ENCODE measurements around the gene PIK3R5.
A peak's percentile ranks its signal among the peaks of the same experiment; 100 is the strongest.

PIK3R5 gene

GRCh38 chr17:8953156-8953885 lies 12.2 kb downstream of the PIK3R5 start:
- no peak for DNase-seq (ENCODE audit: low read depth)

GRCh38 chr17:8952191-8952590 lies 13.3 kb downstream of the PIK3R5 start:
- DNase-seq (ENCODE audit: low read depth) = no peak

- no peak for DNase-seq (ENCODE audit: low read depth)
These were observed 14.3 kb downstream of the PIK3R5 start for GRCh38 chr17:8951206-8951605.

GRCh38 chr17:8949061-8949661 lies 16.3 kb downstream of the PIK3R5 start:
- no peak for DNase-seq (ENCODE audit: low read depth)

- no peak for DNase-seq (ENCODE audit: low read depth)
These were observed 17.0 kb downstream of the PIK3R5 start for GRCh38 chr17:8948462-8948861.

GRCh38 chr17:8947201-8947600 lies 18.3 kb downstream of the PIK3R5 start:
- no peak for DNase-seq (ENCODE audit: low read depth)

- DNase-seq (ENCODE audit: low read depth) = no peak
These were observed 19.0 kb downstream of the PIK3R5 start for GRCh38 chr17:8946476-8946875.

GRCh38 chr17:8946071-8946470 lies 19.4 kb downstream of the PIK3R5 start:
- no peak for DNase-seq (ENCODE audit: low read depth)

GRCh38 chr17:8944748-8945147 lies 20.8 kb downstream of the PIK3R5 start:
- no peak for DNase-seq (ENCODE audit: low read depth)

GRCh38 chr17:8944083-8944482 lies 21.4 kb downstream of the PIK3R5 start:
- DNase-seq (ENCODE audit: low read depth) = no peak

GRCh38 chr17:8941980-8942622 lies 23.4 kb downstream of the PIK3R5 start:
- no peak for DNase-seq (ENCODE audit: low read depth)

- DNase-seq (ENCODE audit: low read depth) = peak; percentile 43
These were observed 24.0 kb downstream of the PIK3R5 start for GRCh38 chr17:8941520-8941919.

GRCh38 chr17:8940866-8941471 lies 24.5 kb downstream of the PIK3R5 start:
- no peak for DNase-seq (ENCODE audit: low read depth)

- no peak for DNase-seq (ENCODE audit: low read depth)
These were observed 25.8 kb downstream of the PIK3R5 start for GRCh38 chr17:8939496-8940334.

GRCh38 chr17:8938933-8939332 lies 26.6 kb downstream of the PIK3R5 start:
- no peak for DNase-seq (ENCODE audit: low read depth)

- peak; percentile 15 for DNase-seq (ENCODE audit: low read depth)
These were observed 30.3 kb downstream of the PIK3R5 start for GRCh38 chr17:8935191-8935590.

GRCh38 chr17:8934346-8934745 lies 31.2 kb downstream of the PIK3R5 start:
- DNase-seq (ENCODE audit: low read depth) = no peak

- no peak for DNase-seq (ENCODE audit: low read depth)
These were observed 34.9 kb downstream of the PIK3R5 start for GRCh38 chr17:8930649-8931048.

GRCh38 chr17:8928347-8928746 lies 37.2 kb downstream of the PIK3R5 start:
- no peak for DNase-seq (ENCODE audit: low read depth)

GRCh38 chr17:8927395-8927794 lies 38.1 kb downstream of the PIK3R5 start:
- DNase-seq (ENCODE audit: low read depth) = no peak

- DNase-seq (ENCODE audit: low read depth) = no peak
These were observed 39.7 kb downstream of the PIK3R5 start for GRCh38 chr17:8925808-8926207.

GRCh38 chr17:8925141-8925540 lies 40.4 kb downstream of the PIK3R5 start:
- DNase-seq (ENCODE audit: low read depth) = no peak
